ENCODE data around the gene PFDN5.
"Not testable (repeated sequence)": the region's sequence is repeated elsewhere in the genome, so short reads cannot be mapped to it uniquely, and the experiment has no call there.

The PFDN5 gene

GRCh38 chr12:53330671-53331070, 35.3 kb downstream of the PFDN5 start:
- DNase-seq = no peak

GRCh38 chr12:53332339-53332738, 37.0 kb downstream of the PFDN5 start:
- DNase-seq = not testable (repeated sequence)

GRCh38 chr12:53332744-53333143, 37.4 kb downstream of the PFDN5 start:
- DNase-seq = no peak

GRCh38 chr12:53333289-53333688, 37.9 kb downstream of the PFDN5 start:
- DNase-seq = no peak

GRCh38 chr12:53333845-53334244, 38.5 kb downstream of the PFDN5 start:
- DNase-seq = no peak

GRCh38 chr12:53334822-53335221, 39.5 kb downstream of the PFDN5 start:
- no peak for DNase-seq

- no peak for DNase-seq
These were observed 40.9 kb downstream of the PFDN5 start, which contains the start of gene SP7 for GRCh38 chr12:53336181-53336681. SP7 (minus strand) TSS chr12:53336354; CDS start chr12:53335646, 708 bp downstream.

GRCh38 chr12:53338017-53338416, 42.7 kb downstream of the PFDN5 start:
- DNase-seq = no peak

- DNase-seq = no peak
These were observed 43.6 kb downstream of the PFDN5 start for GRCh38 chr12:53338916-53339315.

- no peak for DNase-seq
These were observed 45.1 kb downstream of the PFDN5 start for GRCh38 chr12:53340398-53340797.

- DNase-seq = no peak
These were observed 48.1 kb downstream of the PFDN5 start for GRCh38 chr12:53343449-53343848.

- no peak for DNase-seq
These were observed 48.6 kb downstream of the PFDN5 start for GRCh38 chr12:53343969-53344368.

GRCh38 chr12:53344487-53344823, 49.1 kb downstream of the PFDN5 start:
- no peak for DNase-seq

GRCh38 chr12:53344824-53345485, 49.6 kb downstream of the PFDN5 start:
- no peak for DNase-seq

GRCh38 chr12:53345486-53346188, 50.3 kb downstream of the PFDN5 start:
- DNase-seq = no peak

GRCh38 chr12:53346491-53346890, 51.1 kb downstream of the PFDN5 start:
- no peak for DNase-seq

- DNase-seq = no peak
These were observed 52.6 kb downstream of the PFDN5 start for GRCh38 chr12:53347905-53348304.

Data from NCI-H1048 (cell line).